Fibroblast of the aortic adventitia (primary cell): ENCODE results near the gene ARFGAP1. TPM values are rescaled to one million over a fixed set of nuclear protein-coding genes. Genes with fewer than 3 reads are reported as not detected.

Source experiments
- DNase-seq: peaks from one replicate; pipeline ENCODE4 v3.0.0-alpha.2; 2010; ENCODE audit warnings: low read depth
- H3K4me3 ChIP-seq: 2 replicates; pipeline ENCODE4 v1.5.1; 2011; ENCODE audit warnings: low read depth, mild to moderate bottlenecking, control low read depth, low read length, moderate library complexity
- CTCF ChIP-seq: IDR thresholded peaks from 2 replicates; pipeline ENCODE4 v1.5.1; 2011; ENCODE audit warnings: mild to moderate bottlenecking, low read length, control low read depth, inconsistent platforms; ENCODE audit not compliant: insufficient read depth
- total RNA-seq: library from RNA; depleted of rRNA; stranded (reverse); fragments of >200 nt; gene quantifications from 2 replicates; pipeline ENCODE4 v1.2.3, GENCODE V29; 2012; ENCODE audit warnings: low replicate concordance

The ARFGAP1 gene
- total RNA-seq, 1 donor: 45.5 TPM

GRCh38 chr20:63312690-63313348 is 40.2 kb downstream of the ARFGAP1 start:
- DNase-seq: no peak
- no peak for TF ChIP-seq CTCF

GRCh38 chr20:63313349-63314014 is 40.9 kb downstream of the ARFGAP1 start:
- no peak overlapping the region for H3K4me3 ChIP-seq
- no peak for DNase-seq
- TF ChIP-seq CTCF: no peak

More at GRCh38 chr20:63312690-63313348, 40.2 kb downstream of the ARFGAP1 start:
- H3K4me3 ChIP-seq: no peak overlapping the region

GRCh38 chr20:63314015-63314471 is 41.4 kb downstream of the ARFGAP1 start:
- DNase-seq: no peak
- TF ChIP-seq CTCF: no peak
- no peak overlapping the region for H3K4me3 ChIP-seq

GRCh38 chr20:63314566-63315239 is 42.1 kb downstream of the ARFGAP1 start:
- no peak for TF ChIP-seq CTCF
- no peak overlapping the region for H3K4me3 ChIP-seq
- DNase-seq: no peak

- no peak for DNase-seq
- no peak overlapping the region for H3K4me3 ChIP-seq
- no peak for TF ChIP-seq CTCF
These were observed 42.7 kb downstream of the ARFGAP1 start for GRCh38 chr20:63315240-63315689.

- H3K4me3 ChIP-seq: no peak overlapping the region
- DNase-seq: no peak
- TF ChIP-seq CTCF: no peak
These were observed 43.3 kb downstream of the ARFGAP1 start for GRCh38 chr20:63315731-63316491.
